Measurements from ENCODE around the gene CHD2.
A peak's percentile ranks its signal among the peaks of the same experiment; 100 is the strongest.

Gene CHD2

GRCh38 chr15:92989470-92989869 is 89.3 kb downstream of the CHD2 start:
- H3K4me3 ChIP-seq (ENCODE audit: low read depth, low read length): no peak overlapping the region
- no peak for DNase-seq (ENCODE audit: low read depth)
- no peak for TF ChIP-seq CTCF (conservative IDR thresholded peaks at IDR 0.05; ENCODE audit: low read depth, low read length)

GRCh38 chr15:92990031-92990430 is 89.9 kb downstream of the CHD2 start:
- TF ChIP-seq CTCF (conservative IDR thresholded peaks at IDR 0.05; ENCODE audit: low read depth, low read length): no peak
- H3K4me3 ChIP-seq (ENCODE audit: low read depth, low read length): no peak overlapping the region
- DNase-seq (ENCODE audit: low read depth): no peak

DNA sequence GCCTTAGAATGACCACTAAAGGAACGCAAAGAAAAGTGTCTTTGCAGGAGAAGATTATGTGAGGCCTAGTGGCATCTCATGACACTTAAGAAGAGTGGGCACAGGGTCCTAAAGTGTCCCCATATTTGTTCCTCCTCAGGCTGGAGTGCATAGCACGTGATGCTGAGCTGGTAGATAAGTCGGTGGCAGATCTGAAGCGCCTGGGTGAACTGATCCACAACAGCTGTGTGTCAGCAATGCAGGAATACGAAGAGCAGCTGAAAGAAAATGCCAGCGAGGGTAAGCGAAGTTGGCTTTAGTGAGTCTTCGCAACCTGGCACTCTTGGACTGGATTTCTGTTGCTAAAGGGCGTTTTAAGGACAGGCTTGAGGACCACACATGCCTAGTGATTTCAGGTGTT is 92.6 kb downstream of the CHD2 start:
- DNase-seq (ENCODE audit: low read depth): no peak
- no peak overlapping the region for H3K4me3 ChIP-seq (ENCODE audit: low read depth, low read length)
- TF ChIP-seq CTCF (conservative IDR thresholded peaks at IDR 0.05; ENCODE audit: low read depth, low read length): no peak

- no peak for TF ChIP-seq CTCF (conservative IDR thresholded peaks at IDR 0.05; ENCODE audit: low read depth, low read length)
- no peak overlapping the region for H3K4me3 ChIP-seq (ENCODE audit: low read depth, low read length)
- no peak for DNase-seq (ENCODE audit: low read depth)
Observed at GRCh38 chr15:92997821-92998220, 97.7 kb downstream of the CHD2 start.

DNA sequence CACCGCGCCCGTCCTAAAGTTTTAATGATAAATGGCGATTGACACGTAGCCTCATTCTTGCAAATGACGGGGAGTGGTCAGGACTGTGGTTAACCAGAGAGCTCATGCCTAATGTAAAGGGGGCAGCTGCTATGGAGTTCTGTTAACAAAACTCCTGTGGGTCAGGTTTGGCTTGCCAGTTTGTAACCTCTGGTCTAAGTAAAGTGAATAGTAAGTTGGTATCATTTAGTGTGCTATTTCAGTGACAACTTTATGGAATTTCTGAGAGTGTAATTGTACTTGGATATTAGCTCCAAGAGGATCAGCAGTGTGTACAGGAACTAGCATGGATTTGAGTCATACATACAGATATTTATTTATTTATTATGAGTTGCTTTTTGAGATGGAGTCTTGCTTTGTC is 101.0 kb downstream of the CHD2 start:
- no peak overlapping the region for H3K4me3 ChIP-seq (ENCODE audit: low read depth, low read length)
- TF ChIP-seq CTCF (conservative IDR thresholded peaks at IDR 0.05; ENCODE audit: low read depth, low read length): no peak
- DNase-seq (ENCODE audit: low read depth): no peak

- H3K4me3 ChIP-seq (ENCODE audit: low read depth, low read length): no peak overlapping the region
- TF ChIP-seq CTCF (conservative IDR thresholded peaks at IDR 0.05; ENCODE audit: low read depth, low read length): no peak
- peak; percentile 57 for DNase-seq (ENCODE audit: low read depth)
Observed at GRCh38 chr15:93001881-93002280, 101.8 kb downstream of the CHD2 start.

GRCh38 chr15:93005133-93005532 is 105.0 kb downstream of the CHD2 start:
- TF ChIP-seq CTCF (conservative IDR thresholded peaks at IDR 0.05; ENCODE audit: low read depth, low read length): no peak
- DNase-seq (ENCODE audit: low read depth): no peak
- H3K4me3 ChIP-seq (ENCODE audit: low read depth, low read length): no peak overlapping the region

Measured in choroid plexus epithelial cell (primary cell).